Mesodermal cell (in vitro differentiated cells): ENCODE data around the gene TNFRSF18.
"Not testable (repeated sequence)": the region's sequence is repeated elsewhere in the genome, so short reads cannot be mapped to it uniquely, and the experiment has no call there.

Experiments
- H3K27ac ChIP-seq: 2 replicates; pipeline ENCODE4 v1.7.0; 2013; ENCODE audit warnings: mild to moderate bottlenecking, low read depth, low read length, moderate library complexity; ENCODE audit not compliant: severe bottlenecking
- H3K36me3 ChIP-seq: 2 replicates; pipeline ENCODE4 v1.7.1; 2013; ENCODE audit warnings: mild to moderate bottlenecking, low read length, moderate library complexity; ENCODE audit not compliant: control insufficient read depth, insufficient read depth
- H3K4me1 ChIP-seq: one replicate; pipeline ENCODE4 v1.7.1; 2013; ENCODE audit warnings: mild to moderate bottlenecking, low read length; ENCODE audit not compliant: insufficient read depth, control insufficient read depth, poor library complexity, severe bottlenecking
- H3K4me3 ChIP-seq: 2 replicates; pipeline ENCODE4 v1.7.0; 2013; ENCODE audit warnings: low read length, control low read depth, mild to moderate bottlenecking; ENCODE audit not compliant: insufficient read depth, poor library complexity, severe bottlenecking; ENCODE audit errors: extremely low read depth
- H3K9me3 ChIP-seq: 2 replicates; pipeline ENCODE4 v1.7.1; 2013; ENCODE audit warnings: mild to moderate bottlenecking, low read length, moderate library complexity; ENCODE audit not compliant: control insufficient read depth
- WGBS, 2 experiments: methylation state at CpG; one replicate each; pipeline ENCODE4 v1.1.5; 2013; ENCODE audit warnings: missing lambda C conversion rate in 2 of 2; ENCODE audit not compliant: insufficient coverage in 2 of 2; 5-methylcytosine and 5-hydroxymethylcytosine counted together

The TNFRSF18 gene

DNA sequence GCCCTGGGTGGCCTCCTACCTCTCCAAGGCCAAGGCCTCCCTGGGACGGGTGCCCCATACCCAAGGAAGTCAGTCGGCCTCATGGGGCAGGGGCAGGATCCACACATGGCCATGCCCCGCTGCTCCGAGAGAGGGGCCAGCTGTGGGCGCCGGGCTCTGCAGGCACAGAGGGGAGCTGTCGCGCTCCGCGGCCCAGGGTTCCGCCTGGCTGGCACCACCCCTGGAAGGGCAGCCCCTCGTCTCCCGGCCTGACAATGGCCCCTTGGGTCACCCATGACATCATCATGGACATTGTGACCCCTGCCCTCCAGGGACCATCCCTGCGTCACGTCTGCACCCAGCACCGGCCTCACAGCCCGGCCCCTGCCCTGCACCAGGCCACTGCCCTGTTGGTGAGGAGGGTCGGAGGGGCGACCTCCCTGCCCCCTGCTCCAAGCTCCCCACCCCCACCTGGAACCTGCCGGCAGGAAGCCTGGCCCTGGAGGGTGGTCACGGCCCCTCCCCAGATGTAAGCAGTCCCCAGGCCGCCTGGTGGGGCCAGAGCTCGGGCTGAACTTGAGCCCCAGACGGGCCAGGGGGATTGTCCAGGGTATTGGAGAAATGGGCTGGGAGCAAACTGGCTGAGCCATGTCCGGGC, 26.9 kb downstream of the TNFRSF18 start:
- H3K36me3 ChIP-seq: no peaks in the 10 kb centered on the region
- no peaks in the 10 kb centered on the region for H3K9me3 ChIP-seq
- H3K4me3 ChIP-seq: no peak overlapping the region
- WGBS, 2 experiments: 86 to 90% methylated on average over 16 to 22 of the region's 25 CpGs
- no peaks in the 10 kb centered on the region for H3K4me1 ChIP-seq
- H3K27ac ChIP-seq: no peak overlapping the region

DNA sequence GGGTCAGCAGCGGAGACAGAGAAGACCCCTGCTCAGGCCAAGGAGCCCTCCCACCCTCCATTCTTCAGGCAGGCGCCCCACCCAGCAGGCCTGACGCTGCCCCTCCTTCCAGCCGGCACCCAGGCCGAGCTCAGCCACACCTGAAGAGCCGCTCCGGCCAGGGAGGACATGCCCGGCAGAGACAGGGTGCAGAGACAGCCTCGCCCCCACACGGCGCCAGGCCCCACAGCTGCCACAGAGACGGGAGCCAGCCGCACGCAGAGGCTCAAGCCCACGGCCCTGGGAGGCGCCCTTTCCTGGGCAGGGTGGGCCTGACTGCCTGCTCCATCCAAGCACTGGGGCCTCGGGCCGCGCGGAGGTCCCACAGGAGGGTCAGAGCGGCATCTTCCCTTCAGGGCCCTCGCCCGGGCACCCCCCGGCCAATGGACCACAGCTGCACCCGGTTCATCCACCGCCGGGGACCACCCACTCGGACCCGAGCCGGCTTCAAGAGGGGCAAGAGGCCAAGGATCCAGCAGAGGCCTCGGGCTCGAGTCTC, 27.5 kb downstream of the TNFRSF18 start:
- Histone ChIP-seq H3K4me1 (no peaks in the 10 kb centered on the region), H3K27ac (no peak overlapping the region), H3K36me3 (no peaks in the 10 kb centered on the region), H3K9me3 (no peaks in the 10 kb centered on the region), H3K4me3 (no peak overlapping the region)
- 95 to 96% methylated on average over 27 to 32 of the region's 32 CpGs for WGBS, 2 experiments

DNA sequence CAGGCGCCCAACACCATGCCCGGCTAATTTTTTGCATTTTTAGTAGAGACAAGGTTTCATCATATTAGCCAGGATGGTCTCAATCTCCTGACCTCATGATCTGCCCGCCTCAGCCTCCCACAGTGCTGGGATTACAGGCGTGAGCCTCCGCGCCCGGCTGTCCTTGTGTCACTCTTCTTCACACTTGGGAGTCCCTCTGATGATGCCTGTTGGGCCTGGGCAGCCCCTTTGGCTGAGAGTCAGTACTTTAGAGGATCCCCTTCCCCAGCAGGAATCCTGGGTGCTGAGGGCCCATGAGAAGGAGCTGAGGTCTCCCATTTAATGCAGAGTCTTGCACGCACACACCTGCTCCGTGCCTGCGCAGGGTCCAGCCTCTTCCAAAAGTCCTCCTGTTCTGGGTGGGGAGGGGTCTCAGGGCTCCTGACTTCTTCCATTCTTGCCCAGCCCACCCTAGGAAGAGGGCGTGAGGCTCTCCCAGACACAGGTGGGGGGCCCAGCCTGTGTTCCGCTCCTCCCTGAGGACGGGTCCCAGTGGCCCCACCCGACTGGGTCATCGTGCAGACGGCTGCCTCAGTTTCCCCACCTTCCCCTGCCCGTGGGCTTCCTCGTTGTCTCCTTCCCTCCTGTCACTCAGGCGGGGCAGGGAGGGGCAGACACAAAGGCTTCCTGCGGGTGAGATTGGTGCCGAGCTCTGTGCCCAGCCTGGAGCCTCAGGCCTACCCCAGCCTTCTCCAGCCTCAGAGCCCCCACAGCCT, 28.8 kb downstream of the TNFRSF18 start:
- Histone ChIP-seq H3K36me3 (no peaks in the 10 kb centered on the region), H3K27ac (no peak overlapping the region), H3K9me3 (no peaks in the 10 kb centered on the region), H3K4me1 (no peaks in the 10 kb centered on the region), H3K4me3 (no peak overlapping the region)
- 88 to 89% methylated on average over 18 to 21 of the region's 21 CpGs for WGBS, 2 experiments

DNA sequence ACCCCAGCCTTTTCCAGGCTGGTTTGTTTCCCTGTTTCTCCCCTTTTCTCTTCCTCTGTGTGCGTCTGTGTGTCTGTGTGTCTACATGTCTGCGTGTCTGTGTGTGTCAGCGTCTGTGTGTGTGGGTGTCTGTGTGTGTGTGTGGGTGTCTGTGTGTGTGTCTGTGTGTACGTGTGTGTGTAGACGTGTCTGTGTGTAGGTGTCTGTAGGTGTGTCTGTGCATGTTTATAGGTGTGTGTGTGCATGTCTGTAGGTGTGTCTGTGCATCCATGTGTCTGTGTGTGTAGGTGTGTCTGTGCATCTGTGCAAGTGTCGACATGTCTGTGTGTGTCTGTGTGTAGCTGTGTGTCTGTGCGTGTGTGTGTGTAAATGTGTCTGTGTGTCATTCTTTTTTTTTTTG, 29.5 kb downstream of the TNFRSF18 start:
- H3K4me3 ChIP-seq: no peak overlapping the region
- WGBS, 2 experiments: 92 to 100% methylated on average over 3 to 5 of the region's 7 CpGs

DNA sequence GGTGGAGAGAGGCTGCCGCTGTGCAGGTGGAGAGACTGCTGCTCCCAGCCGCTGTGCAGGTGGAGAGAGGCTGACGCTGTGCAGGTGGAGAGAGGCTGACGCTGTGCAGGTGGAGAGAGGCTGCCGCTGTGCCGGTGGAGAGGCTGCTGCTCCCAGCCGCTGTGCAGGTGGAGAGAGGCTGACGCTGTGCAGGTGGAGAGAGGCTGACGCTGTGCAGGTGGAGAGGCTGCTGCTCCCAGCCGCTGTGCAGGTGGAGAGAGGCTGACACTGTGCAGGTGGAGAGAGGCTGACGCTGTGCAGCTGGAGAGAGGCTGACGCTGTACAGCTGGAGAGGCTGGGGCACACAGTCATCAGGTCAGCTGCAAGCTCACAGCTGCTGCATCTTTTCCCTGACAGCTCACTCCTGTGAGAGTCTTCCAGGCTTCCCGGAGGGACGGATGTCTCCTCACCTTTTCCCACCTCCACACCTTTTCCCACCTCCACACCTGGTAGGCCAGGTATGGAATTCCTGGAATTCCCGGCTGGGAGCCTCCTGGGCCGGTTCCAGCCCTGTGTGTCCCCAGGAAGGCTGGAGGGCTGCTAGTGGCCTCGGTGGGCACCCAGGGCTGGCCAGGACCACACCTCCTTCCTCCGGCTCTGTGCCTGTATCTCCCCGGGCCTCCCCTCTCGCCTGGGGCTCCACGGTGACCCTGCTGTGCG, 30.2 kb downstream of the TNFRSF18 start:
- H3K9me3 ChIP-seq, H3K4me1 ChIP-seq, H3K4me3 ChIP-seq, H3K36me3 ChIP-seq, H3K27ac ChIP-seq: not testable (repeated sequence)
- 65 to 76% methylated on average over 13 to 22 of the region's 22 CpGs for WGBS, 2 experiments

More for the DNA sequence above, 29.5 kb downstream of the TNFRSF18 start:
- Histone ChIP-seq H3K4me1 (no peaks in the 10 kb centered on the region), H3K36me3 (no peaks in the 10 kb centered on the region), H3K9me3 (no peaks in the 10 kb centered on the region), H3K27ac (no peak overlapping the region)

DNA sequence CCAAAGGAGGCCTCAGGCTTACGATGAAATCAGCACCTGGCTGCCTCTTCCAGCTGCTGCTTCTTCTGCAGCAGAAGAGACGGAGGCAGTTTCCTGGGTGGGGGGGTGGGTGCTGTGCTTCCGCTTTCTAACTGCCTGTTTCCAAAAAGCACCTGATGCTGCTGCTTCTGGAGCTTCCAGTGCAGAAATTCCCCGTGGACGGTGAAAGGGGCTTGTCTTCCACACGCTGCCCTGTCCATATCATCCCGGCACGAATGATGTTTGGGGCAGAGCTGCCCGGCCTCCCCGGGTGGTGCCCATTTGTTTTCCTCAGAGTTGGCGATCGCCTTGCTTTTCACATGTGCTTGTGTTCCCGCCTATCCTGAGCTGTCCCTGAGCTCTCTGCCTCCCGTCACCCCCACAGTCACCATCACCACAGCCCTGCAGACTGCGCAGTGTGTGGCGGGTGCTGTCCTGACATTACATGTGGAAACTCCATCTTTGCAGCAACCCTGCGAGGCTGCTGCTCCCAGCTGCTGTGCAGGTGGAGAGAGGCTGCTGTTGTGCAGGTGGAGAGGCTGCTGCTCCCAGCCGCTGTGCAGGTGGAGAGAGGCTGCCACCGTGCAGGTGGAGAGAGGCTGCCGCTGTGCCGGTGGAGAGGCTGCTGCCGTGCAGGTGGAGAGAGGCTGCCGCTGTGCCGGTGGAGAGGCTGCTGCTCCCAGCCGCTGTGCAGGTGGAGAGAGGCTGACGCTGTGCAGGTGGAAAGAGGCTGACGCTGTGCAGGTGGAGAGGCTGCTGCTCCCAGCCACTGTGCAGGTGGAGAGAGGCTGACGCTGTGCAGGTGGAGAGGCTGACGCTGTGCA, 30.9 kb downstream of the TNFRSF18 start:
- no peaks in the 10 kb centered on the region for H3K9me3 ChIP-seq
- 92 to 95% methylated on average over 11 to 25 of the region's 29 CpGs for WGBS, 2 experiments
- H3K4me3 ChIP-seq: no peak overlapping the region
- H3K36me3 ChIP-seq: no peaks in the 10 kb centered on the region
- H3K27ac ChIP-seq: no peak overlapping the region
- peaks cover 3% of the 10 kb centered on the region for H3K4me1 ChIP-seq

DNA sequence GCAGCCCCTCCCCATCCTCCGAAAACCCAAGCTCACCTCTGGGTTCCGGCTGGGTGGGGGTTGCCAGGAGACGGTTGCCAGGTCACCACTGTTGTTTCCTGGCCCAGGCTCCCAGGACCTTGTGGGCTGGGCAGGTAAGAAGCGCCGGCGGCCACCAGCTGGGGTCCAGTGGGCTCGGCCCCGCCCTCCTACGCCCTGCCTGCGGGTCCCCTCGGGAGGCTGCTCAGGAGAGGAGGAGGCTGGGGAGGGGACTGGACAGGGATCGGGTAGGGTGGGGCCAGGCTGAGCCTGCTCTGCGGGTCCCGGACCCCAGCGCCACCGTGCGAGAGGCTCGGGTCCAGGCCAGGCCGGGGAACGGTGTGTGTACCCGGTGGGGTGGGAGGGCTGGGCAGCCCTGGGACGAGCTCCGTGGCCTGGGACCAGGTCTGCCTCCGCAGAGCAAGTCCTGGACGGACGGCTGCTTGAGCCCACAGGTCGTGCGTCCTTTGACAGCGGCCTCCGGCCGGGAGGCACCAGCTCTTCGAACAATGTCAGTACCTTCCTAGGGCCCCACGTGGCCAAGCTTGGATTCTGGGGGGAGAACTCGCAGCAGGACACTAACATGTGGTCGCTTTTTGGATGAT, 32.5 kb downstream of the TNFRSF18 start, which contains the start of gene TTLL10:
Gene TTLL10, plus strand, starts transcription at position 88 of the 623 bp plus-strand sequence. CDS start 5,336 bp downstream, outside the sequence.
- H3K36me3 ChIP-seq: no peaks in the 10 kb centered on the region
- 37 to 42% methylated on average over 31 to 32 of the region's 35 CpGs for WGBS, 2 experiments
- no peak within 1 kb of the TSS for H3K27ac ChIP-seq
- H3K4me3 ChIP-seq: no peak within 1 kb of the TSS
- H3K4me1 ChIP-seq: peaks cover 9% of the 10 kb centered on the region
- no peaks in the 10 kb centered on the region for H3K9me3 ChIP-seq

DNA sequence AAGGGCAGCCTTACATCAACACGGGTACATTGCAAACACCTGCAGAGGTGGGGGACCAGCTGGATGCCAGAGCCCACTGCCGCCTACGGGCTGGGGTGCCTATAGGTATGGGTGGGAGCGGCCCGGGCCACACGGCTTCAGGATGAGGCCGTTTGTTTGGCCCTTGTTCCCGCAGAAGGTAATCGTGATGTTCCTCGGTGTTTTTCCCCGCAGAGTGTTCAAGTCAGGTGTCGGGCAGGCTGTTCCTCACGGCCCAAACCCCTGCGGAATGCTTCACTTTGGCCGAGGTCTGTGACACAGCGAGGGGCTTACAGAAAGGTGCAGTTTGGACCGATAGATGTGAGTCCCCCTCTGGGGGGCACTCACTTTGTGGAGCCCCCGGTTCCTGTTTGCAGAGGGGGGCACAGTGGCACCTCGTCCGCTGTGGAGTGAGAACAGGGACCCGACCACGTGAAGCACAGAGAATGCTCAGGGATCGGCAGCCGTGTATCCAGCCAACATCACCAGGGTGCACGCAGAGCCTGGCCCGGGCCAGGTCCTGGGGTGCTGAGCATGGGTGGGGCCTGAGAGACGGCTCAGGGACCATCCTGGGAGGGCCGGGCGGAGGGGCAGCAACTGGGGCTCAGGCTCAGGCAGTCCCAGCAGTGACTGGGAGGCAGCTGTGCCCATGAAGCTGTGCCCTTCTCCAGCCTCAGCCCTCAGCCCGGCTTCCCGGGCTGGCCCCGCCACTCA, 33.2 kb downstream of the TNFRSF18 start:
- H3K9me3 ChIP-seq: no peaks in the 10 kb centered on the region
- H3K36me3 ChIP-seq: no peaks in the 10 kb centered on the region
- H3K4me3 ChIP-seq: no peak overlapping the region
- WGBS, 2 experiments: 74 to 81% methylated on average over 32 of the region's 32 CpGs
- H3K4me1 ChIP-seq: peaks cover 9% of the 10 kb centered on the region
- H3K27ac ChIP-seq: no peak overlapping the region

DNA sequence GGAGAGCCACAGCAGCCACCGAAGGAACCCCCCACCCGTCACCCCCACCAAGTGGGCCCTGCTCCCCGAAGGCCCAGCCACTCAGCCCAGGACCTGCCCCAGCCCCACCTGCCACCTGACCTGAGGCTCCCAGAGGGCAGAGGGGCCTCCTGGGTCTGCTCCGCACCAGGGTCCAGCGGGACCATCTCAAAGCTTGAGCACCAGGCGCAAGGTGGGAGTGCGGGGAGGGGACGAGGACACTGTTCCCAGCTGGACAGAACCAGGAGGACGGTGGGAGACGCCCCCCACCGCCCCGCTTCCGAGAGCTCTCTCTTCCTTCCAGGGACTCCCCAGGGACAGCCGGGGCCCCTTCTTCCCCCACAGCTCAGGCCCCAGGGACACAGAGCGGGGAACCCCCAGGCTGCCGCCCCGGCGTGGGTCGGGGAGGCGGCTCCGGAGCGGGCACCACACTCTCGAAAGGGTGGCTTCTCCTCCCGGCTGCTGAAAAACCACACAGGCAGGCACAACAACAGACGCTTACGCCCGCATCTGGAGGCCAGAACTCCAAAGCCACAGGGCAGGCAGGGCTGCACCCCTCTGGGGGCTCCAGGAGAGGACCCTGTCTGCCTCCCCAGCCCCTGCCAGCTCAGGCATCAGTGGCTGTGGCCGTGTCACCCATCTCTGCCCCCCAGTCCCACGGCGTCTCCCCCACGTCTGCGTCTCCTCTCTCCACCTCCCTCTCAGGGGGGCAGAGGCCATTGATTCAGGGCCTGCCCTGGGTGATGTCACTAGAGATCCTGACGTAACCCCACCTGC, 34.6 kb downstream of the TNFRSF18 start:
- Histone ChIP-seq H3K4me1 (peaks cover 9% of the 10 kb centered on the region), H3K27ac (no peak overlapping the region), H3K4me3 (no peak overlapping the region), H3K9me3 (no peaks in the 10 kb centered on the region), H3K36me3 (no peaks in the 10 kb centered on the region)
- WGBS, 2 experiments: 93 to 94% methylated on average over 17 to 30 of the region's 33 CpGs
